GM21526 (cell line): Measurements from ENCODE around the gene SNX12.

Experiments
- ATAC-seq: cut with Tn5 transposase; IDR thresholded peaks from one replicate; pipeline ENCODE4 v1.9.1; 2021; ENCODE audit warnings: moderate library complexity; ENCODE audit not compliant: unreplicated experiment, low FRiP score

Gene SNX12

GRCh38 chrX:71068044-71068918 lies at the start of gene SNX12:
TSS of gene SNX12 (minus strand) at chrX:71068334. CDS start at chrX:71068306, 28 bp downstream.
- ATAC-seq, result peak; percentile 91

GRCh38 chrX:71117358-71117757 lies 49.2 kb upstream of the SNX12 start:
- no peak for ATAC-seq

GRCh38 chrX:71111921-71112431 lies 43.8 kb upstream of the SNX12 start:
- ATAC-seq, result peak; percentile 10

GRCh38 chrX:71111141-71111843 lies 43.2 kb upstream of the SNX12 start, which contains the start of gene IL2RG:
TSS of gene IL2RG (minus strand) at chrX:71111577. CDS start at chrX:71111539, 38 bp downstream.
- ATAC-seq, result peak; percentile 81

- ATAC-seq, result no peak
Observed at GRCh38 chrX:71109051-71109450, 40.9 kb upstream of the SNX12 start.

- no peak for ATAC-seq
Observed at GRCh38 chrX:71107762-71108360, 39.7 kb upstream of the SNX12 start.

- no peak for ATAC-seq
Observed at GRCh38 chrX:71107245-71107644, 39.1 kb upstream of the SNX12 start.

- ATAC-seq, result no peak
Observed at GRCh38 chrX:71106427-71106826, 38.3 kb upstream of the SNX12 start, which contains the start of gene CXorf65. TSS of gene CXorf65 (minus strand) at chrX:71106740. CDS start at chrX:71106556, 184 bp downstream.

- ATAC-seq, result no peak
Observed at GRCh38 chrX:71105628-71106027, 37.5 kb upstream of the SNX12 start.

- no peak for ATAC-seq
Observed at GRCh38 chrX:71103110-71103983, 35.2 kb upstream of the SNX12 start.

- no peak for ATAC-seq
Observed at GRCh38 chrX:71102292-71102691, 34.2 kb upstream of the SNX12 start.

GRCh38 chrX:71100581-71101505 lies 32.7 kb upstream of the SNX12 start:
- ATAC-seq, result no peak

GRCh38 chrX:71099736-71100135 lies 31.6 kb upstream of the SNX12 start:
- ATAC-seq, result no peak

- ATAC-seq, result no peak
Observed at GRCh38 chrX:71098951-71099506, 30.9 kb upstream of the SNX12 start.

- no peak for ATAC-seq
Observed at GRCh38 chrX:71098302-71098701, 30.2 kb upstream of the SNX12 start.

- no peak for ATAC-seq
Observed at GRCh38 chrX:71096760-71097032, 28.6 kb upstream of the SNX12 start.

- no peak for ATAC-seq
Observed at GRCh38 chrX:71095981-71096759, 28.0 kb upstream of the SNX12 start.

- ATAC-seq, result peak; percentile 65
Observed at GRCh38 chrX:71095555-71095980, 27.4 kb upstream of the SNX12 start, which contains the start of gene FOXO4. TSS of gene FOXO4 (plus strand) at chrX:71095851. CDS start at chrX:71096529, 678 bp downstream.
